ENCODE results near the gene DISC1. TPM values are rescaled to one million over a fixed set of nuclear protein-coding genes. Genes with fewer than 3 reads are reported as not detected.

Gene DISC1
- total RNA-seq, 2 experiments from 2014 or later = 17.5 to 18.0 TPM

DNA sequence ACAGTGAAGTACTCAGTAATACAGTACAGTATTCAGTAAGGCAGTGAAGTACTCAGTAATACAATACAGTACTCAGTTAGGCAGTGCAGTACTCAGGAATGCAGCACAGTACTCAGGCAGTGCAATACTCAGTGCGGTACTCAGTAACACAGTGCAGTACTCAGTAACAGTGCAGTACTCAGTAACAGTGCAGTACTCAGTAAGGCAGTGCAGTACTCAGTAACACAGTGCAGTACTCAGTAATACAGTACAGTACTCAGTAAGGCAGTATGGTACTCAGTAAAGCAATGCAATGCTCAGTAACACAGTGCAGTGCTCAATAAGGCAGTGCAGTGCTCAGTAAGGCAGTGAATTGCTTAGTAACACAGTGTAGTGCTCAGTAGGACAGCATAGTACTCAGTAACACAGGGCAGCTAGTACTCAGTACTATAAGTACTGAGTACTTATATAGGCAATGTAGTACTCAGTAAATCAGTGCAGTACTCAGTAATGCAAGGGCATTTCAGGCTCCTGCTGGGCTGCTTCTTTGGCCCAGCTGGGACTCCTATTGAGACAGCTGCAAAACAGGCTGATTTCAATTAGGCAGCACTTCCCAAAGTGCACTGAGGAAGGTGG, 411.3 kb downstream of the DISC1 start:
- Mint-ChIP-seq H3K27me3 (no peaks in the 10 kb centered on the region), H3K4me1 (no peaks in the 10 kb centered on the region), H3K36me3 (ENCODE audit: low read depth) (peaks cover 2% of the 10 kb centered on the region), H3K27ac (no peak overlapping the region), H3K4me3 (no peak overlapping the region), H3K9me3 (no peaks in the 10 kb centered on the region)
- CTCF ChIA-PET = no interaction called here
- no peak for DNase-seq
- POLR2A ChIA-PET = no interaction called here

DNA sequence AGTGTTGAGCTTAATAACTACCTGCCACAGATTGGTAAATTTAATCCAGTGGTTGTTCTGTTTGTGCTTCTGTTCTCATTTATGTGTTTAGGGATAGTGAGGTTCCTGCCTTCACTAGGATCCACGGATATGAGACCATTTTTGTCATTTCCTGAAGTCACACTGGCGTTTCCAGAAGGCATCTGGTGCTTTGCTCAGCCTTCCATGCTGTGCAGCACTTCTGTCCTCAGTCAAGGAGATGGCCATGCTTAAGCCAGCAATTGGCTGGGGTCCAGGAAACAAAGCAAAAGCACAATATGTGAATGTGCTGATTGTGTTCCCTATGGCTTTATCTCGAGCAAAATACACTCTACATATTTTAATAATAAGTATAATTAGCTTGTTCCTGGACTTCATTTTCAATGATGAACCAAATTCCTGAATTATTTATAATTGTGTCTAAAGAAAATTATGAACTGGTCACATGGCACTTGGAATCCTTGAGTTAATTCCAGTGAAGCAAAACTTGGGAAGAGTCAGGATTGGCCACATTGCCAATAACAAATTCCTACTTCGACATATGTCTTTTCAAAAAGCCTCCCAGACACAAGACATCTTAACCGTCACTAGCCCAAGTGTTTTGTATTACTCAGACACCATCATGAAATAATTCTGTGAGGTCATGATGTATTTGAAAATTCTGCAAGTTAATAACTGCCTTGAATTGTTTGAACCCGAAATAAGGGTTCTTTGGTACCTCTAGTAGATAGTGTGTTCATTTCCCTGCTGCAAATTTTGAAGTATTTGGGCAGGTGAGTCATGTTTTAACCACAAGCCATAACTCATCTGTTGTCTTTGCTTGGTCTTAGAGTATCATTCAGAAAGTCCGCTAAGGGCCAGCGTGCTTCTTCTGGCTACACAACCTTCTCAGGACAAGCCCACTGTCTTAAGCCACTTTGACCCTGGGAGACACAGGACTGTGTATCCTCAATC, 412.4 kb downstream of the DISC1 start:
- Mint-ChIP-seq H3K4me3 (no peak overlapping the region), H3K36me3 (ENCODE audit: low read depth) (no peaks in the 10 kb centered on the region), H3K9me3 (no peaks in the 10 kb centered on the region), H3K4me1 (no peaks in the 10 kb centered on the region), H3K27ac (no peak overlapping the region), H3K27me3 (no peaks in the 10 kb centered on the region)
- no peak for DNase-seq
- CTCF ChIA-PET = no interaction called here
- POLR2A ChIA-PET = no interaction called here

DNA sequence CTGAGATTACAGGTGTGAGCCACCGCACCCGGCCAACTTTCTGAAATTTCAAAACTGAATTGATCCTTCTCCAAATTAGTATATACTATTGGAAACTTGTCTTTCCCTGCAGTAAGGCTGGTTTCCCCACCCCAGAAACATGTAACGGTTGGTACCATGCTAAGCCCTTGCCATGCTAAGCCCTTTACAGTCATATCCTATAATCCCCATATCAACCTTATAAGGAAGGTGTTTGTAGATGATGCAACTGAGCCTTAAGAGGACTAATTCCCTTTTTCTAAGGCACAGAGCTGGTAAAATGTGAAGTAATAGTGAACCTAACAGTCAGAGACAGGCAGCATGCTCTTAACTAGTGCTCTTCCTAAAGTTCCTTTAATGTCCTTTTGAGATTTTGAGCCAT, 413.7 kb downstream of the DISC1 start:
- Mint-ChIP-seq H3K4me3 (no peak overlapping the region), H3K9me3 (no peaks in the 10 kb centered on the region), H3K27me3 (no peaks in the 10 kb centered on the region), H3K4me1 (no peaks in the 10 kb centered on the region), H3K36me3 (ENCODE audit: low read depth) (no peaks in the 10 kb centered on the region), H3K27ac (no peak overlapping the region)
- ChIA-PET POLR2A (no interaction called here), CTCF (no interaction called here)
- no peak for DNase-seq

DNA sequence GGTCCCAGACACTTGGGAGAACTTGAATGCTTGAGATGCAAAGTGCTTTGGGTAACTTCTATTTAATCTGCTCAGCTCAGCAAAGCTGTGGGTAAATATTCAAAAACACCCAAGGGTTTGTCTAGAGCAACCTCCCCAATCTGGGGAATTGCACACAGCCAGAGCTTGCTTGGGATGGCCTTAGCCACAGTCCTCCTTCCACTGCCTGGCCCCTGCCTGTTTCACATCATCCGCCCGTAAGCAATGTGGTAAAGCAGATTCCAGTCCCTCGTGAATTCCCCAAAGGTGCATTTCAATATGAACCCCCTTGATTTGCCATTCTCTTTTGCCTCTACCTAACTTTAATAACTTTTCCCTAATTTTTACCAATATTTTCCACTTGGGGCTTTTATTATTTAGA, 418.1 kb downstream of the DISC1 start:
- no peak overlapping the region for H3K4me3 Mint-ChIP-seq
- no peaks in the 10 kb centered on the region for H3K4me1 Mint-ChIP-seq
- no peaks in the 10 kb centered on the region for H3K36me3 Mint-ChIP-seq (ENCODE audit: low read depth)
- ChIA-PET CTCF (no interaction called here), POLR2A (no interaction called here)
- no peaks in the 10 kb centered on the region for H3K9me3 Mint-ChIP-seq
- H3K27ac Mint-ChIP-seq = no peak overlapping the region
- no peak for DNase-seq
- H3K27me3 Mint-ChIP-seq = peaks cover 1% of the 10 kb centered on the region

DNA sequence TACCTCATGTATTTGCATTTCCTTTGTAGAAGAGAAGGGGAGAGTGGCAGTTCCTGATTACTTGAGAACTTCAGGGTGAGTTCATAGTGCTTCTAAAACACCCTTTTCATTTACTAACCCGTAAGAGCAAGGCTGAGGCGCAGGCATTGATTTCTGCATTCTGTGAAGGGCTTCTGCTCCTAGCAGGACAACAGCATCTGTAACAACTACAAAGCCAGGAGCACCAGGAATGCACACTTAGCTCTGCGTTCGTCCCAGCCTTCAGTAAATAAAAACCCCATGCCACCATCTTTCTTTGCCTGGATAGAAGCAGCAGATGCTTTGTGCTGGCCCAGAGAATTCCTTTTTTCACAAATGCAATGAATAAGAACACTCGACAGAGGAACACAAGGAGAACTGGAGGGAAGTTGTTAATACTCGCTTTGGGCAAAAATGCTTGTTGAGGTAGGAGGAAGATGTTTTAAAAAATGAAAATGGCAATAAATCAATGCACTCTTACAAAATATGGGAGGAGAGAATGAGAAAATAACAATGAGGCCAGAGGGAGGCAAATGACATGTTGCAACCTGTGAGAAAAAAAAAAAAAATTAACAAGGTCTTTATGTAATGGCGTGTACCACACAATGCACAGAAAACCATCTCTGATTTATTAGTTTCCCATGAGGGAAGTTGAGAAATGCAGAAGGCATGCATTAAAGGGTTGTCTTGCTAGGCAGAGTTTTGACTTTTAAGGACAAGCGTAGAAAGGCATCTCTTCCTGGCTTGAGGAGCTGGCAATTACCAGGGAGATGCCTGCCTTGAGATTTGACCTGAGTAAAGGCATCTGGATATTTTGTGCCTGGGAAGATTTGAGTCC, 418.8 kb downstream of the DISC1 start:
- H3K9me3 Mint-ChIP-seq = no peaks in the 10 kb centered on the region
- DNase-seq = no peak
- CTCF ChIA-PET = interaction anchor here (0.6 kb wide), 1 partner anchor 105 kb away, joined by 4 read pairs; no protein-coding TSS in a partner anchor
- no peak overlapping the region for H3K4me3 Mint-ChIP-seq
- H3K27ac Mint-ChIP-seq = no peak overlapping the region
- no peaks in the 10 kb centered on the region for H3K4me1 Mint-ChIP-seq
- POLR2A ChIA-PET = no interaction called here
- peaks cover 1% of the 10 kb centered on the region for H3K27me3 Mint-ChIP-seq
- no peaks in the 10 kb centered on the region for H3K36me3 Mint-ChIP-seq (ENCODE audit: low read depth)

DNA sequence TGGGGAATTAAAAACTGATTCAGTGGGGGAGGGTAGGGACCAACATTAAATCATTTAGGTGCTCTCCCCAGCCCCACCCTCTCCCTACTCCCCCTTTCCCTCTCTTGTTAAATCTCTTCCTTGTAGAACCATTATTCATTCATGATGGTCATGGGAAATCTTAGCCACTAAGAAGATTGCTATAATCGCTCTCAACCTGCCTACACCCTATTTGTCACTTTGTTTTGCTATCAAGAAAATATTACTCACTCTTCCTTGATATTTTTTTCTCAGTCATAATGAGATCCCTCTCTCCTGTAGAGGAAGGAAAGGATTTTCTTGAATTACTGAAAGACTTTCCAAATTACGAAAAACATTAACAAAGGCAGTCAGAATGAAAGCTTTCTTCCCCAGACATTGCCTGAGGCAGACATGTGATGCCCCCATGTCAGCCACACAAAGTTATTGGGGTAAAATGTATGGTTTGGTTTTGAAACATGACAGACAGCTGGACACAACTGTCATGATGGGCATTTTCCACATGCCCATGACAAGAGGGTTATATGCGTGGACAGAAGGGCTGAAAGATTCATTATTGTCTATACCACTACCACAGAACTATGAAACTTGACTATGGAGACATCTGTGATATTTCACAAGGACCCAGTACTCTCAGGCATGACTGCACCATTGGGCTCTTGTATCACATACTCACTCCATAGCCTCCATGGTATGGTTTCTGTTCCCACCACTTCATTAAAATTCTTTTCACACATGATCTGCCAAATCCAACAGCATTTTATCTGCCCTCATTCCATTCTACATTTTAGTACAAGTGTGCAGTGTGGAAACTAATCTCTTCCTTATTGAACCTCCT, 420.1 kb downstream of the DISC1 start:
- no peaks in the 10 kb centered on the region for H3K36me3 Mint-ChIP-seq (ENCODE audit: low read depth)
- no peak overlapping the region for H3K4me3 Mint-ChIP-seq
- CTCF ChIA-PET = no interaction called here
- no peak overlapping the region for H3K27ac Mint-ChIP-seq
- H3K9me3 Mint-ChIP-seq = no peaks in the 10 kb centered on the region
- POLR2A ChIA-PET = no interaction called here
- no peak for DNase-seq
- H3K4me1 Mint-ChIP-seq = no peaks in the 10 kb centered on the region
- peaks cover 1% of the 10 kb centered on the region for H3K27me3 Mint-ChIP-seq

DNA sequence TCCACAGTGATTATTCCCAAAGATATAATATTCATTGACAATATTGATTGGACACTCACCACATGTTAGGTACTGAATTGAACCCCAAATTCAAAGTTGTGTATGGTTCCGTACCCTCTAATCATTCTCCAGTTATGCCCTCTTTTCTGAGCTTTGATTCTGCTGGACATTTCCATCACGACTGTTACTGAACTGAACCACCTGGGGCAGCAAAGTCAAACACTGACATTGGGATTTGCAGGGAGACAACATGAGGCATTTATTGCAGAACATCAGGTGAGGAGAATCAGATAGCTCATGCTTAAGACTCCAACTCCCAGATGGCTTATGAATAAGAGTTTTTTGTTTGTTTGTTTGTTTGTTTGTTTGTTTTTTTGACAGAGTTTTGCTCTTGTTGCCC, 420.9 kb downstream of the DISC1 start:
- no peak for DNase-seq
- CTCF ChIA-PET = no interaction called here
- POLR2A ChIA-PET = no interaction called here

DNA sequence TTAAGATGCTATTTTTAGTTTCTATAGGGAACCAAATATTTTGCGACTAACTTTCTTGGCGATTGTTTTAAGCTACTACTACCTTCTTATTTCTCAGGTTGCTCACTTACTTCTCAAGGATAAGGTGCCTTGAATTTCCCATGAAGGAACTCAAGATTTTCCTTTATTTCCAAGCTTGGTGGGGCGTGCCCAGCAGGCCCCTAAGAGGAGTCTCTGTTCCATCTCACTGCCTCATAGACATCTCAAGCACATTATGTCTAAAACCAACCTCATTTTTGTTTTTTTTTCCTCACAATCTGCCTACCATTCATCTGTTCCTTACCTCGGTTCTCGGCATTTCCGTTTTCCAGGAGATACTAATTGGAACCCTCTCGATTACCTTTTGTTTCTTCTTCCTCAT, 421.9 kb downstream of the DISC1 start:
- no peaks in the 10 kb centered on the region for H3K36me3 Mint-ChIP-seq (ENCODE audit: low read depth)
- DNase-seq = no peak
- H3K4me3 Mint-ChIP-seq = no peak overlapping the region
- H3K27ac Mint-ChIP-seq = no peak overlapping the region
- ChIA-PET POLR2A (no interaction called here), CTCF (no interaction called here)
- no peaks in the 10 kb centered on the region for H3K9me3 Mint-ChIP-seq
- peaks cover 1% of the 10 kb centered on the region for H3K27me3 Mint-ChIP-seq
- no peaks in the 10 kb centered on the region for H3K4me1 Mint-ChIP-seq

More for the DNA sequence above, 420.9 kb downstream of the DISC1 start:
- H3K36me3 Mint-ChIP-seq (ENCODE audit: low read depth) = no peaks in the 10 kb centered on the region
- H3K27ac Mint-ChIP-seq = no peak overlapping the region
- H3K9me3 Mint-ChIP-seq = no peaks in the 10 kb centered on the region
- peaks cover 1% of the 10 kb centered on the region for H3K27me3 Mint-ChIP-seq
- H3K4me3 Mint-ChIP-seq = no peak overlapping the region
- H3K4me1 Mint-ChIP-seq = no peaks in the 10 kb centered on the region

DNA sequence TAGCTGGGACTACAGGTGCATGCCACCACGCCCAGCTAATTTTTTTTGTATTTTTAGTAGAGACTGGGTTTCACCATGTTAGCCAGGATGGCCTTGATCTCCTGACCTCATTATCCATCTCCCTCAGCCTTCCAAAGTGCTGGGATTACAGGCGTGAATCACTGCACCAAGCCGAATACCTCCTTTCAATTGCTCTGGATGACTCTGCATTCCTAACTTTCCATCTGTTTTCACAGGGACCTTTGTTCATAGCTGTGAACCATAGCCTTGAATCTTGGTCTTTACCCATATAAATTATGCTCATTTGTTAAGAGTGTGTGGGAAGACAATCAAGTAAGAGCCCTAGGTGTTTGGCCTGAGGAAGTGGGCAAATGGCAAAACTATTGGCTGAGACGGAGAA, 422.7 kb downstream of the DISC1 start:
- ChIA-PET CTCF (no interaction called here), POLR2A (no interaction called here)
- Mint-ChIP-seq H3K27me3 (peaks cover 1% of the 10 kb centered on the region), H3K4me1 (no peaks in the 10 kb centered on the region), H3K36me3 (ENCODE audit: low read depth) (no peaks in the 10 kb centered on the region), H3K27ac (no peak overlapping the region), H3K4me3 (no peak overlapping the region), H3K9me3 (no peaks in the 10 kb centered on the region)
- DNase-seq = no peak

DNA sequence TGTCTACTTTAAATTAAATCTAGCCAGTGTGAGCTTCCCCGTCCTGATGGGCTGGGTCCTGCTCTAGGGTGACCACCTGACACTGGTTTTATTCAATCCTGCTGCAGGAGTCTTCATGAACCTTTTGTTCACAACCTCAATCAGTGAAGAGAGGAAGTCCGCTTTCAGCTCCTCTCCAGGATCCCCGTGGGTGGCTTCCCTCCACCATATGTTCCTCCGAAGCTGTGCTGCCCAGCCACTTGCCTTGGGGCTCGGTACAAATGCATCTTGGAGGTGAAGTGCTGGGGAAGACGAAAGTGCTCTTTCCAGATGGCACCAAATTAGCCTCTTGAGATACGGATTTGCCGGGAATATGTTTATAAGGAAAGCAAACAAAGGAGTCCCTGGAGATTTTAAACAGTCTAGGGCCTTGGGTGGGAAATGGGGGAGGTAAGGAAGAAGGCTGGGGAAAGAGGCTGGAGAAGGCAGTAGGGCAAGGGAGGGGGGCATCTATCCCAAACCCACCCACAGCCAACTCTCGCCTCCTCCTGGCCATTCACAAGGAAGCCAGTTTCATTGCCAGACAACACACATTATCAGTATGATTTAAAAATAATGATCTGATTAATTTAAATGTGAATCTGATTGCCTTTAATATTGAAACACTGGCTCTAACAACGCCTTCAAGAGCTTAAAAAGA, 430.8 kb downstream of the DISC1 start:
- Mint-ChIP-seq H3K36me3 (ENCODE audit: low read depth) (no peaks in the 10 kb centered on the region), H3K4me3 (no peak overlapping the region), H3K4me1 (no peaks in the 10 kb centered on the region), H3K27ac (no peak overlapping the region), H3K27me3 (no peaks in the 10 kb centered on the region), H3K9me3 (no peaks in the 10 kb centered on the region)
- DNase-seq = no peak
- POLR2A ChIA-PET = no interaction called here
- CTCF ChIA-PET = no interaction called here

DNA sequence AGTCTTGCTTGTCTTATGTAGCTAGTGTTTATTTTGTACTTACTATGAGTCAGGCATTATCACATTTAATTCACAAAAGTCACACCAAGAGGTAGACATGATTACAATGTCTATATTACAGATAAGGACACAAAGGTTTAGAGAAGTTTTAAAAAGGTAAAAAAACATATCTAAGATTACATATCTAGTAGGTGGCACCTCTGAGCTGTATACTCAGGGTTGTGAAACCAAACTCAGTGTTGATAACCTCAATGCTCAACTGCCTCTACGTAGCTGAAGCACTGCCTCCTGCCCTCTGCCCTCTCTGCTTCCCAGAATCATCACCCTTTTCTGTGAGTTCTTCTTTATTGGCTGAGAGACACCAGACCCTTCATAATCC, 431.3 kb downstream of the DISC1 start:
- CTCF ChIA-PET = no interaction called here
- Mint-ChIP-seq H3K27me3 (no peaks in the 10 kb centered on the region), H3K4me1 (no peaks in the 10 kb centered on the region), H3K9me3 (no peaks in the 10 kb centered on the region), H3K36me3 (ENCODE audit: low read depth) (no peaks in the 10 kb centered on the region), H3K27ac (no peak overlapping the region), H3K4me3 (no peak overlapping the region)
- DNase-seq = no peak
- POLR2A ChIA-PET = no interaction called here

DNA sequence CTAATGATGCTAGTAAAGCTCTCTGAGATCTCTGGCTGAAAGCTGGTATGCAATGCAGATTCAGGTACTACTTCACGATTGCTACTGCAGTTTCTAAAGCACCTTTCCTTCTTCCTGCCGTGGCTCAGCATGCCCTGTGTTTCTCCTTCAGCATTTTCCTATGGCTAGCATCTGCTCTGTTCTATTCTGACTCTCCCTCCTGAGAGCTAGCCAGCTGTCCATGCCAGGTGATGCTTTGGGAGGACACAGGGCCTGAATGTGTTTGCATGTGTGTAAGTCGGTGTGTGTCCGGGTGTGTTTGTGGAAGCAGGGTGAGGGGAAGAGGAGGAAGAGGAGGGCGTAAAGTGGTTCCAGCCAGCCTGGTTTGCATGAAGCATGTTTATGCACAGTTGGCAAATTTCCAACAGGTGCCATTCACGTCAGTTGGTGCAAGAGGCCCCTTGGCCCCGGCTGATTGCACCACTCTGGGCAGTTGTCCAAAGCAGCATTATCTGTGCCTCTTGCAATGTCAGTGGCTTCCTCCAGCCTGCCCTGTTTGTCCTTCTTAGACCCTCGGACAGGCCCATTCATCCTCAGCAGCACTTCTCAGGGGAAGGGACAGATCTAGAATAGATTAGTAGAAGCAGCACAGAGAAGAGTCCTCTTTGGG, 433.3 kb downstream of the DISC1 start:
- Mint-ChIP-seq H3K4me1 (no peaks in the 10 kb centered on the region), H3K9me3 (no peaks in the 10 kb centered on the region), H3K27ac (no peak overlapping the region), H3K36me3 (ENCODE audit: low read depth) (no peaks in the 10 kb centered on the region), H3K27me3 (no peaks in the 10 kb centered on the region), H3K4me3 (no peak overlapping the region)
- DNase-seq = no peak
- CTCF ChIA-PET = no interaction called here
- POLR2A ChIA-PET = no interaction called here

Data from activated CD4-positive, alpha-beta memory T cell treated with anti-CD3 and anti-CD28 coated beads, Interleukin-2, amount 10 ng/mL, durations not matched to agents 7 days and 5 days (primary cell).